HG03103 (cell line): ENCODE measurements around the gene LUC7L3.
A peak's percentile ranks its signal among the peaks of the same experiment; 100 is the strongest.

Experiments
- ATAC-seq: cut with Tn5 transposase; IDR thresholded peaks from one replicate; pipeline ENCODE4 v1.9.1; 2021; ENCODE audit warnings: low read depth; ENCODE audit not compliant: unreplicated experiment

Gene LUC7L3

GRCh38 chr17:50685691-50686493 lies 33.5 kb upstream of the LUC7L3 start:
- no peak for ATAC-seq

GRCh38 chr17:50686494-50687199 lies 32.8 kb upstream of the LUC7L3 start:
- ATAC-seq = no peak

GRCh38 chr17:50687200-50688066 lies 32.0 kb upstream of the LUC7L3 start:
- no peak for ATAC-seq

GRCh38 chr17:50688245-50688644 lies 31.2 kb upstream of the LUC7L3 start:
- ATAC-seq = no peak

- no peak for ATAC-seq
These were observed 30.2 kb upstream of the LUC7L3 start for GRCh38 chr17:50689251-50689650.

GRCh38 chr17:50689956-50690886 lies 29.2 kb upstream of the LUC7L3 start:
- ATAC-seq = no peak

- no peak for ATAC-seq
These were observed 28.4 kb upstream of the LUC7L3 start for GRCh38 chr17:50690887-50691549.

GRCh38 chr17:50691550-50692447 lies 27.6 kb upstream of the LUC7L3 start:
- ATAC-seq = no peak

GRCh38 chr17:50692448-50693035 lies 26.9 kb upstream of the LUC7L3 start:
- ATAC-seq = no peak

- ATAC-seq = no peak
These were observed 26.2 kb upstream of the LUC7L3 start for GRCh38 chr17:50693036-50693682.

- ATAC-seq = no peak
These were observed 23.0 kb upstream of the LUC7L3 start for GRCh38 chr17:50696365-50696879.

- ATAC-seq = no peak
These were observed 22.3 kb upstream of the LUC7L3 start for GRCh38 chr17:50697062-50697461.

- no peak for ATAC-seq
These were observed 21.6 kb upstream of the LUC7L3 start for GRCh38 chr17:50697663-50698272.

GRCh38 chr17:50699410-50699809 lies 20.0 kb upstream of the LUC7L3 start:
- ATAC-seq = no peak

GRCh38 chr17:50703162-50703561 lies 16.2 kb upstream of the LUC7L3 start:
- ATAC-seq = no peak

- ATAC-seq = peak; percentile 65
These were observed 11.9 kb upstream of the LUC7L3 start, which contains the start of gene ANKRD40 for GRCh38 chr17:50707289-50708049. TSS of gene ANKRD40 (minus strand) at chr17:50707914. CDS start at chr17:50707654, 260 bp downstream.
